K562 (cell line): ENCODE results near the gene LRRC8E. TPM values are rescaled to one million over a fixed set of nuclear protein-coding genes. Genes with fewer than 3 reads are reported as not detected.

ENCODE experiments used
- CHD4 ChIP-seq: fragments of 200-600 bp; sonication (generic); IDR thresholded peaks from 3 replicates; pipeline ENCODE4 v1.6.1; 2012; ENCODE audit warnings: low read depth, mild to moderate bottlenecking, mixed read lengths, low read length, inconsistent platforms; ENCODE audit not compliant: insufficient read depth, insufficient replicate concordance, poor library complexity, severe bottlenecking
- GTF3C2 ChIP-seq: IDR thresholded peaks from 3 replicates; pipeline ENCODE4 v1.6.1; 2011; ENCODE audit warnings: borderline replicate concordance, mild to moderate bottlenecking, moderate library complexity; ENCODE audit not compliant: insufficient read length; ENCODE audit errors: extremely low read depth
- HNRNPLL ChIP-seq: fragments of 200-400 bp; formaldehyde crosslinking; IDR thresholded peaks from 2 replicates; pipeline ENCODE4 v1.6.1; 2017; ENCODE audit warnings: low read length, low read depth, mild to moderate bottlenecking; ENCODE audit not compliant: poor library complexity, severe bottlenecking
- KDM1A ChIP-seq, 2 experiments: fragments of 450-650 bp; IDR thresholded peaks; 2 replicates each; pipeline ENCODE4 v1.6.1; 2016; ENCODE audit warnings: mild to moderate bottlenecking in 2 of 2
- NCOA1 ChIP-seq: fragments of 450-650 bp; IDR thresholded peaks from 2 replicates; pipeline ENCODE4 v1.6.1; 2016; ENCODE audit warnings: low read depth
- PKNOX1 ChIP-seq: fragments of 450-650 bp; IDR thresholded peaks from 2 replicates; pipeline ENCODE4 v1.6.1; 2016
- PREB ChIP-seq: sonication (generic); formaldehyde crosslinking; IDR thresholded peaks from 2 replicates; pipeline ENCODE4 v1.8.1; 2023; ENCODE audit warnings: mild to moderate bottlenecking, missing genetic modification reagents
- PRPF4 ChIP-seq: fragments of 200-400 bp; formaldehyde crosslinking; IDR thresholded peaks from one replicate; pipeline ENCODE4 v1.6.1; 2017; ENCODE audit warnings: low read length, low read depth, mild to moderate bottlenecking; ENCODE audit not compliant: insufficient read depth, poor library complexity, severe bottlenecking
- SETDB1 ChIP-seq: IDR thresholded peaks from one replicate; pipeline ENCODE4 v1.6.1; 2012; ENCODE audit warnings: low read length, control low read depth, inconsistent platforms
- SMAD2 ChIP-seq: fragments of 150-350 bp; IDR thresholded peaks from 2 replicates; pipeline ENCODE4 v1.6.1; 2014; ENCODE audit warnings: low read depth, mild to moderate bottlenecking, low read length
- SP2 ChIP-seq: IDR thresholded peaks from 2 replicates; pipeline ENCODE4 v1.6.1; 2011; ENCODE audit warnings: mild to moderate bottlenecking, low read depth, low read length, moderate library complexity; ENCODE audit not compliant: poor library complexity, severe bottlenecking; ENCODE audit errors: extremely low read depth
- TCFL5 ChIP-seq: fragments of 250-450 bp; sonication (Bioruptor Pico); conservative IDR thresholded peaks from 2 replicates; pipeline ENCODE4 v1.6.1; 2021; ENCODE audit warnings: mild to moderate bottlenecking, moderate library complexity, matching md5 sums
- TEAD4 ChIP-seq, 2 experiments: sonication (generic) in 1 of 2; formaldehyde crosslinking in 1 of 2; IDR thresholded peaks; 2 replicates each; pipeline versions ENCODE4 v1.6.1 to v1.8.0; 2012 to 2022; ENCODE audit warnings: borderline replicate concordance in 1 of 2, inconsistent platforms in 1 of 2, low read length in 1 of 2, mild to moderate bottlenecking in 1 of 2, missing genetic modification reagents in 1 of 2
- ZNF586 ChIP-seq: fragments of 450-650 bp; formaldehyde crosslinking; conservative IDR thresholded peaks from 2 replicates; pipeline ENCODE4 v1.4.0; 2020; ENCODE audit warnings: mild to moderate bottlenecking, moderate library complexity
- ZNF717 ChIP-seq: fragments of 250-450 bp; sonication (Bioruptor Pico); IDR thresholded peaks from 2 replicates; pipeline ENCODE4 v1.5.0; 2021
- polyA plus RNA-seq, 8 experiments: library from polyadenylated mRNA; depleted of rRNA in 4 of 8; stranded (reverse) in 5 of 8; unstranded in 3 of 8; fragments of >200 nt; fragmentation: Nextera tagmentation in 2 of 8; fragmentation: Illumina TruSeq in 1 of 8; extraction: Ambion mirVana in 2 of 8; extraction: Trizol in 1 of 8; gene quantifications; 2 replicates each; pipeline versions ENCODE4 v1.2.1 to v1.2.3, GENCODE V29; 2011 to 2014; ENCODE audit warnings: inconsistent platforms in 1 of 8, missing spikeins in 1 of 8
- total RNA-seq, 7 experiments: library from RNA; depleted of rRNA in 6 of 7; stranded (reverse); fragments of >200 nt in 6 of 7; fragmentation: Illumina TruSeq in 2 of 7; extraction: Trizol in 2 of 7; gene quantifications; 2 replicates each; pipeline versions ENCODE4 v1.2.1 to v1.2.3, GENCODE V29; 2011 to 2021; ENCODE audit warnings: low replicate concordance in 1 of 7
- TF ChIP-seq, protein P1 (sequence below): fragments of 200-800 bp; sonication (Bioruptor generic); IDR thresholded peaks from 2 replicates; pipeline ENCODE4 v1.6.1; 2017; ENCODE audit warnings: missing genetic modification characterization, missing compliant biosample characterization
- TF ChIP-seq, protein P2 (sequence below): IDR thresholded peaks from 2 replicates; pipeline ENCODE4 v1.6.1; 2012; ENCODE audit warnings: low read depth, low read length, improper control_type of control experiment, borderline replicate concordance

LRRC8E gene
- total and polyA plus RNA-seq, 9 of the 15 experiments (the other 6 are each of a cell fraction or from before 2014, with no cell fraction given): 0.08 to 5.7 (median 3.5) TPM; not detected in 1

DNA sequence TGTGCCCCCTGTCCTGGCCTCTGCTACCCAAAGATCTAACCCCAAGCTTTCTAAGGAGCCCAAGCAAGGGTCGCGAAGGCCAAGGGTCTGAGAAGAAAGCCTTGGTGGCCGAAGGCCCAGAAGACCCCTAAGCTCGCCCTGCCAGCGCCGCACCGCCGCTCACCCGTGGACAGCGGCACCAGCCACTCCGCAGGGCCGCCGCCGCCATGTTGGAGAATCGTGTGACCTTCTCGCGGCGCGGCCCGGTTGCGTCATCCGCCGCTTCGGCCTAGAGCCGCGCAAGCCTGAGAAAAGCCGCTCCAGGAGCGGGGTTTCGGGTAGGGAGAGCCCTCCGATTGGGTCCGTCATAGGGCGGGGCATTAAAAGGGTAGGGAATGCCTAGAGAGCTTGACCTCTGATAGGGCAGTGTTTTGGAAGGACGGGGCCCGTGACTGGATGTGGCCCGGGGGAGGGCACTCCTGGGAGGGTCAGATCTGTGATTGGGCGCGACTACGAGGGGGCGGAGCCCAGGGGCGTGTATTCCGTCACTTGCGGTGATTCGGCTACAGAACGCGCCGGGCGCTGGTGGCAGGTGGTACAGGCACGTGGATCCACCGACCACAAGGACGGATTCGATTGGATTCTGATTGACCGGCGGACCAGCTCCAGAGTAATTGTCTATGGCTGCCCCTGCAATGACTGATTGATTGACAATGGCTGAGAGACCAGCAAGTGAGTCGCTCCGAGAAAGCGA lies 55.3 kb downstream of the LRRC8E start, which contains the start of gene TIMM44 (continued):
- TF ChIP-seq, protein P1, sequence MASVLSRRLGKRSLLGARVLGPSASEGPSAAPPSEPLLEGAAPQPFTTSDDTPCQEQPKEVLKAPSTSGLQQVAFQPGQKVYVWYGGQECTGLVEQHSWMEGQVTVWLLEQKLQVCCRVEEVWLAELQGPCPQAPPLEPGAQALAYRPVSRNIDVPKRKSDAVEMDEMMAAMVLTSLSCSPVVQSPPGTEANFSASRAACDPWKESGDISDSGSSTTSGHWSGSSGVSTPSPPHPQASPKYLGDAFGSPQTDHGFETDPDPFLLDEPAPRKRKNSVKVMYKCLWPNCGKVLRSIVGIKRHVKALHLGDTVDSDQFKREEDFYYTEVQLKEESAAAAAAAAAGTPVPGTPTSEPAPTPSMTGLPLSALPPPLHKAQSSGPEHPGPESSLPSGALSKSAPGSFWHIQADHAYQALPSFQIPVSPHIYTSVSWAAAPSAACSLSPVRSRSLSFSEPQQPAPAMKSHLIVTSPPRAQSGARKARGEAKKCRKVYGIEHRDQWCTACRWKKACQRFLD: no peak
- TF ChIP-seq PREB (no peak; the same call in 1 of the 2 replicates), HNRNPLL (peak; percentile 97), SETDB1 (no peak), TEAD4 (IDR thresholded peaks at IDR 0.05; ENCODE audit: low read length) (no peak), TEAD4 (CRISPR knock-in tag; IDR thresholded peaks at IDR 0.05; ENCODE audit: borderline replicate concordance) (no peak; the same call in none of the 2 replicates), SP2 (peak; percentile 65), NCOA1 (no peak), ZNF717 (CRISPR knock-in tag) (no peak), KDM1A (IDR thresholded peaks at IDR 0.05) (no peak), GTF3C2 (no peak), ZNF586 (CRISPR knock-in tag) (0 out of 2 replicates have a peak, but pooled peaks have one; percentile 7), SMAD2 (no peak), CHD4 (no peak), PRPF4 (no peak), TCFL5 (CRISPR knock-in tag) (no peak), PKNOX1 (peak; percentile 97)
- TF ChIP-seq, protein P2, sequence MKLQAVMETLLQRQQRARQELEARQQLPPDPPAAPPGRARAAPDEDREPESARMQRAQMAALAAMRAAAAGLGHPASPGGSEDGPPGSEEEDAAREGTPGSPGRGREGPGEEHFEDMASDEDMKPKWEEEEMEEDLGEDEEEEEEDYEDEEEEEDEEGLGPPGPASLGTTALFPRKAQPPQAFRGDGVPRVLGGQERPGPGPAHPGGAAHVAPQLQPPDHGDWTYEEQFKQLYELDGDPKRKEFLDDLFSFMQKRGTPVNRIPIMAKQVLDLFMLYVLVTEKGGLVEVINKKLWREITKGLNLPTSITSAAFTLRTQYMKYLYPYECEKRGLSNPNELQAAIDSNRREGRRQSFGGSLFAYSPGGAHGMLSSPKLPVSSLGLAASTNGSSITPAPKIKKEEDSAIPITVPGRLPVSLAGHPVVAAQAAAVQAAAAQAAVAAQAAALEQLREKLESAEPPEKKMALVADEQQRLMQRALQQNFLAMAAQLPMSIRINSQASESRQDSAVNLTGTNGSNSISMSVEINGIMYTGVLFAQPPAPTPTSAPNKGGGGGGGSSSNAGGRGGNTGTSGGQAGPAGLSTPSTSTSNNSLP: no peak
